Adrenal gland (tissue), 12 donors: ENCODE results near the gene FBXO21. TPM values are rescaled to one million over a fixed set of nuclear protein-coding genes. Genes with fewer than 3 reads are reported as not detected.
"Not testable (repeated sequence)": the region's sequence is repeated elsewhere in the genome, so short reads cannot be mapped to it uniquely, and the experiment has no call there.

Experiments
- DNase-seq, 7 donors: peaks; one replicate each; pipeline ENCODE4 v3.0.0-alpha.2; 2019 to 2020
- H3K27ac ChIP-seq, 5 donors: fragments of 200-600 bp; sonication (generic) in 4 of 5; 1 replicate in 3 of 5; 2 replicates in 2 of 5; pipeline versions ENCODE4 v1.5.1 to v1.8.0; 2016 to 2020; ENCODE audit warnings: mild to moderate bottlenecking in 1 of 5
- H3K27me3 ChIP-seq: fragments of 200-600 bp; 2 replicates; pipeline ENCODE4 v1.8.0; 2021
- H3K36me3 ChIP-seq, 2 donors: fragments of 200-600 bp; replicated peaks in 1 of 2; 1 replicate in 1 of 2; 2 replicates in 1 of 2; pipeline versions ENCODE4 v1.5.1 to v1.8.0; 2018 to 2022
- H3K4me1 ChIP-seq, 2 donors: fragments of 200-600 bp; replicated peaks in 1 of 2; 1 replicate in 1 of 2; 2 replicates in 1 of 2; pipeline versions ENCODE4 v1.5.1 to v1.8.0; 2018 to 2021
- H3K4me3 ChIP-seq, 4 donors: fragments of 200-600 bp; sonication (generic) in 3 of 4; one replicate each; pipeline ENCODE4 v1.5.1; 2016 to 2018
- H3K9me3 ChIP-seq, 3 donors: fragments of 200-600 bp; sonication (generic) in 1 of 3; replicated peaks in 1 of 3; 1 replicate in 2 of 3; 2 replicates in 1 of 3; pipeline versions ENCODE4 v1.5.1 to v1.8.0; 2016 to 2021
- POLR2A ChIP-seq, 2 donors: fragments of 450-650 bp; IDR thresholded peaks; one replicate each; pipeline ENCODE4 v1.6.1; 2017; ENCODE audit warnings: antibody characterized with exemption in 2 of 2, mild to moderate bottlenecking in 2 of 2, moderate library complexity in 1 of 2
- WGBS, 4 donors: extraction: QIAGEN DNeasy Blood & Tissue Kit in 2 of 4; methylation state at CpG; one replicate each; pipeline versions ENCODE4 v1.1.5 to v1.1.7; 2013 to 2017; 5-methylcytosine and 5-hydroxymethylcytosine counted together
- intact Hi-C, 2 donors: fragments of 100-400 bp; cut with DNase I; formaldehyde crosslinking; loops; one replicate each; pipeline versions ENCODE4 v1.14.1 to v1.15.0; 2022 to 2023
- polyA plus RNA-seq, 3 donors: library from polyadenylated mRNA; stranded (reverse); fragments of 200-250 nt in 2 of 3; fragments of 350-450 nt in 1 of 3; fragmentation: Illumina TruSeq in 1 of 3; extraction: RNeasy Lipid Tissue Mini Kit (QIAGEN cat#74804) in 1 of 3; gene quantifications; one replicate each; pipeline ENCODE4 v1.2.3, GENCODE V29; 2013 to 2014
- total RNA-seq, 9 donors: library from RNA; depleted of rRNA in 4 of 9; stranded (reverse); fragments of >200 nt in 4 of 9; fragments of 120-200 nt in 1 of 9; fragmentation: NEBNext Ultra II Directional in 1 of 9; extraction: Animal tissue kit (Norgen Biotek cat#: 25700) in 1 of 9; gene quantifications; one replicate each; pipeline versions ENCODE4 v1.1.0 to v1.2.4, GENCODE V29; 2013 to 2023
- TF ChIP-seq, protein P1 (sequence below), 6 experiments: fragments of 450-650 bp in 4 of 6; fragments of 200-600 bp in 2 of 6; sonication (generic) in 1 of 6; IDR thresholded peaks; 1 replicate in 5 of 6; 2 replicates in 1 of 6; pipeline versions ENCODE4 v1.5.1 to v1.8.0; 2016 to 2021; ENCODE audit warnings: antibody characterized with exemption in 6 of 6, mild to moderate bottlenecking in 2 of 6, moderate library complexity in 1 of 6
- donor health status: healthy with polysubstance abuse.
- donor health status: Bipolar disorder and iron deficiency.
- donor health status: DM: yes; HTN: yes; CAD: no.
- donor health status: DM: no; HTN: no; CAD: no.
- donor health status: DM: no; HTN: no; CAD: no.
- donor health status: DM: yes; HTN: yes; CAD: no.

The FBXO21 gene
- total and polyA plus RNA-seq, 12 donors = 22.8 to 309 (median 103) TPM

DNA sequence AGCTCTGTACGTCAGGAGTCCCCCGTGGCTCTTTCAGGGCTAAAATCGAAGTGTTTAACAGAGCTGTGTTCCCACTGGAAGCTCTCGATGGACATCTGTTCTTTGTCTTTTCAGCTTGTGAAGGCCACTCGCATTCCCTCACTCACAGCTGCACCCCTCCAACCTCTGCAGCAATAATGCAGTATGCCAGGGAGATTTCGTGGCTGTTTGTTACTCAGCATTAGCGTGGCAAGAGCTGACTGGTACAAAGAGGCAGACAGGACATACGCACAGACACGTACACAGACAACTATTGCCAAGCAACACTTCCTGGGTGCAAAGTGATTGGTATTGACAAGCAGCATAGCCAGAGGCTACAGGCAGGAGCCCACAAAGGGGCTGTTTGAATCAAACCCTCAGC lies 11.8 kb upstream of the FBXO21 start:
- Histone ChIP-seq H3K4me3 (no peak overlapping the region), H3K4me1 (no peaks in the 10 kb centered on the region), H3K27me3 (peaks cover under 1% of the 10 kb centered on the region), H3K27ac (no peak overlapping the region), H3K9me3 (no peaks in the 10 kb centered on the region), H3K36me3 (no peaks in the 10 kb centered on the region)
- intact Hi-C loops = no loop called here
- 88 to 91% (median 90%) methylated on average over 9 of the region's 9 CpGs for WGBS, 4 donors
- no peak for DNase-seq
- no peak for TF ChIP-seq POLR2A (IDR thresholded peaks at IDR 0.05)
- TF ChIP-seq, protein P1, sequence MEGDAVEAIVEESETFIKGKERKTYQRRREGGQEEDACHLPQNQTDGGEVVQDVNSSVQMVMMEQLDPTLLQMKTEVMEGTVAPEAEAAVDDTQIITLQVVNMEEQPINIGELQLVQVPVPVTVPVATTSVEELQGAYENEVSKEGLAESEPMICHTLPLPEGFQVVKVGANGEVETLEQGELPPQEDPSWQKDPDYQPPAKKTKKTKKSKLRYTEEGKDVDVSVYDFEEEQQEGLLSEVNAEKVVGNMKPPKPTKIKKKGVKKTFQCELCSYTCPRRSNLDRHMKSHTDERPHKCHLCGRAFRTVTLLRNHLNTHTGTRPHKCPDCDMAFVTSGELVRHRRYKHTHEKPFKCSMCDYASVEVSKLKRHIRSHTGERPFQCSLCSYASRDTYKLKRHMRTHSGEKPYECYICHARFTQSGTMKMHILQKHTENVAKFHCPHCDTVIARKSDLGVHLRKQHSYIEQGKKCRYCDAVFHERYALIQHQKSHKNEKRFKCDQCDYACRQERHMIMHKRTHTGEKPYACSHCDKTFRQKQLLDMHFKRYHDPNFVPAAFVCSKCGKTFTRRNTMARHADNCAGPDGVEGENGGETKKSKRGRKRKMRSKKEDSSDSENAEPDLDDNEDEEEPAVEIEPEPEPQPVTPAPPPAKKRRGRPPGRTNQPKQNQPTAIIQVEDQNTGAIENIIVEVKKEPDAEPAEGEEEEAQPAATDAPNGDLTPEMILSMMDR (IDR thresholded peaks at IDR 0.05) = no peak

DNA sequence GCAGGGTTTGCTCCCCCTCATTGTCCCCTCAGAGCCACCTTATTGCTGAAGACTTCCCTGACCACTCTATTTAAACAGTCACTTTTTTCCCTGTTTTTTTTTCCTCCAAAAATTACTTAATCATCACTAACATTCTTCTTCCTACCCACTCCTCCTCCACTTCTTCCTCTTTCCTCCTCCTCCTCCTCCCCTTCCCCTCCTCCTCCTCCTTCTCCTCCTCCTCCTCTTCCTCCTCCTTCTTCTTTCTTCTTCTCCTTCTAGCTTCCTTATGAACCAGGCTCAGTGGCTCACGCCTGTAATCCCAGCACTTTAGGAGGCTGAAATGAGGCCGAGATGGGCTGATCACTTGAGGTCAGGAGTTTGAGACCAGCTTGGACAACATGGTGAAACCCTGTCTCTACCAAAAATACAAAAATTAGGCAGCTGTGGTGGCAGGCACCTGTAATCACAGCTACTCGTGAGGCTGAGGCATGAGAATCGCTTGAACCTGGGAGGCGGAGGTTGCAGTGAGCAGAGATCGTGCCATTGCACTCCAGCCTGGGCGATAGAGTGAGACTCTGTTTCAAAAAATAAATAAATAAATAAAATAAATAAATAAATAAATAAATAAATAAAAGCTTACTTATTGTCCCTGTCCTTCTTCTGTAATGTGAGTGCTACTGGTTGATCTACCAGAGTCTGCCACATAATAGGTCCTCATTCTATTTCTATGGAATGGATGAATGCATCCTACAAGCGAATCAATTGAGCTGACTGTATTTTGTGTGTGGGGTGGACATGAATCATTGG lies 9.9 kb upstream of the FBXO21 start:
- H3K4me1 ChIP-seq, H3K27ac ChIP-seq, intact Hi-C loops, H3K4me3 ChIP-seq, H3K9me3 ChIP-seq, H3K27me3 ChIP-seq, H3K36me3 ChIP-seq: not testable (repeated sequence)
- WGBS, 4 donors = 85 to 93% (median 92%) methylated on average over 8 of the region's 8 CpGs
- DNase-seq = peak in 1 of 7 donors; percentile 4

DNA sequence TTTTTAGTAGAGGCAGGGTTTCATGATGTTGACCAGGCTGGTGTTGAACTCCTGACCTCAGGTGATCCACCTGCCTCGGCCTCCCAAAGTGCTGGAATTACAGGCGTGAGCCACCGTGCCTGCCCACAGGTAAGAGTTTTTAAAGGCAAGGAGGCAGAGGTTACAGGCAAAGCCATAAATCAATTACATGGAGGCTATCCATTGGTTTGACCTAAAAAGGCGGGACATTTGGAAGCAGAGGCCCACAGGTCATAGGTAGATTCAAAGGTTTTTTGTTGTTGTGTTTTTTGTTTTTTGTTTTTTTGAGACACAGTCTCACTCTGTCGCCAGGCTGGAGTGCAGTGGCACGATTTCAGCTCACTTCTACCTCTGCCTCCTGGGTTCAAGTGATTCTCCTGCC lies 6.1 kb upstream of the FBXO21 start:
- peak in 1 of 7 donors; percentile 3 for DNase-seq
- H3K9me3 ChIP-seq, intact Hi-C loops, H3K27me3 ChIP-seq, H3K27ac ChIP-seq, H3K4me3 ChIP-seq, H3K4me1 ChIP-seq, H3K36me3 ChIP-seq: not testable (repeated sequence)
- 92 to 95% (median 94%) methylated on average over 4 to 6 of the region's 6 CpGs for WGBS, 4 donors

DNA sequence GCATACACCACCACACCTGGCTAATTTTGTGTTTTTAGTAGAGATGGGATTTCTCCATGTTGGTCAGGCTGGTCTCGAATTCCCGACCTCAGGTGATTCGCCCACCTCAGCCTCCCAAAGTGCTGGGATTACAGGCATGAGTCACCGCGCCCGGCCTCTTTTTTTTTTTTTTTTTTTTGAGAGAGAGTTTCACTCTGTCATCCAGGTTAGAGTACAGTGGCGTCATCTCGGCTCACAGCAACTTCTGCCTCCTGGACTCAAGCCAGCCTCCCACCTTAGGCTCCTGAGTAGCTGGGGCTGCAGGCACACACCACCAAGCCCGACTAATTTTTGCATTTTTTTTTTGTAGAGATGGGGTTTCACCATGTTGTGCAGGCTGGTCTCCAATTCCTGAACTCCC lies 4.8 kb upstream of the FBXO21 start:
- intact Hi-C loops, H3K36me3 ChIP-seq, H3K27me3 ChIP-seq, H3K9me3 ChIP-seq, H3K27ac ChIP-seq, H3K4me3 ChIP-seq, H3K4me1 ChIP-seq: not testable (repeated sequence)
- WGBS, 4 donors = 72 to 78% (median 77%) methylated on average over 6 to 9 of the region's 9 CpGs
- DNase-seq = peak in 1 of 7 donors; percentile 15

DNA sequence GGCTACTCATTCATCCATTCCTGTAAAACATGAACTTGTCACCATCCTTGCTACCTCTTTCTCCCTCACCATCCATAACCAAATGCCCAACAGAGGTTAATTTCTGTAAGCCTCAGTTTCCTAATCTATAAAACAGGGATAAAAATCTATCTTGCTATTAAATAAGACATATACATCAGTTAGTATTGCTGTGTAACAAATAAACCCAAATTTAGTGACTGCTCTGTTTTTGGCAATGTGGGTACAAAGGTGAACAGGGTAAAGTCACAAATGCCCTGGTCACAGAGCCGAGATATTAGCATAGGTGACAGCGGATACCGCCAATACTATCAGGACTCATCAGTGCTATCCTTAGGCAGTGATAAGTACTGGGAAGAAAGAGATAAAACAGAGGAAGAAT lies 3.6 kb upstream of the FBXO21 start:
- no peak overlapping the region for H3K27ac ChIP-seq
- no peaks in the 10 kb centered on the region for H3K36me3 ChIP-seq
- no peaks in the 10 kb centered on the region for H3K9me3 ChIP-seq
- no peak for DNase-seq
- intact Hi-C loops = no loop called here
- no peaks in the 10 kb centered on the region for H3K27me3 ChIP-seq
- no peak overlapping the region for H3K4me3 ChIP-seq
- peaks cover 0 to 7% of the 10 kb centered on the region in 2 donors for H3K4me1 ChIP-seq
- WGBS, 4 donors = 70 to 98% (median 88%) methylated on average over 3 of the region's 3 CpGs
- no peak for TF ChIP-seq POLR2A (IDR thresholded peaks at IDR 0.05)
- TF ChIP-seq, protein P1 (IDR thresholded peaks at IDR 0.05) = no peak

DNA sequence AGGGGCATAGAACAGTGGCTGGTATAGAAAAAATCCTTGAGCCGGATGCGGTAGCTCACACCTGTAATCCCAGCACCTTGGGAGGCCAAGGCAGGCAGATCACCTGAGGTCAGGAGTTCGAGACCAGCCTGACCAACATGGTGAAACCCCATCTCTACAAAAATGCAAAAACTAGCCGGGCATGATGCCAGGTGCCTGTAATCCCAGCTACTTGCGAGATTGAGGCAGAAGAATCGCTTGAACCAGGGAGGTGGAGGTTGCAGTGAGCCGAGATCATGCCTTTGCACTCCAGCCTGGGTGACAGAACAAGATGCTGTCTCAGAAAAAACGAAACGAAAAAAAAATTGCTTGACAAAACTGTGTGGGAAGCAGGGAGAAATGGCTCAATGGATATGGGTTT lies 2.3 kb upstream of the FBXO21 start:
- intact Hi-C loops, H3K27ac ChIP-seq, H3K27me3 ChIP-seq, H3K4me3 ChIP-seq, H3K36me3 ChIP-seq, H3K9me3 ChIP-seq: not testable (repeated sequence)
- WGBS, 4 donors = 83 to 89% (median 88%) methylated on average over 9 of the region's 9 CpGs
- peaks cover 9 to 20% of the 10 kb centered on the region in 2 donors for H3K4me1 ChIP-seq
- peak in 1 of 7 donors; percentile 16 for DNase-seq
